Measurements from ENCODE around the gene PCSK5. TPM values are rescaled to one million over a fixed set of nuclear protein-coding genes. Genes with fewer than 3 reads are reported as not detected.
"Not testable (repeated sequence)": the region's sequence is repeated elsewhere in the genome, so short reads cannot be mapped to it uniquely, and the experiment has no call there.

PCSK5 gene
- total RNA-seq = 24.5 TPM

DNA sequence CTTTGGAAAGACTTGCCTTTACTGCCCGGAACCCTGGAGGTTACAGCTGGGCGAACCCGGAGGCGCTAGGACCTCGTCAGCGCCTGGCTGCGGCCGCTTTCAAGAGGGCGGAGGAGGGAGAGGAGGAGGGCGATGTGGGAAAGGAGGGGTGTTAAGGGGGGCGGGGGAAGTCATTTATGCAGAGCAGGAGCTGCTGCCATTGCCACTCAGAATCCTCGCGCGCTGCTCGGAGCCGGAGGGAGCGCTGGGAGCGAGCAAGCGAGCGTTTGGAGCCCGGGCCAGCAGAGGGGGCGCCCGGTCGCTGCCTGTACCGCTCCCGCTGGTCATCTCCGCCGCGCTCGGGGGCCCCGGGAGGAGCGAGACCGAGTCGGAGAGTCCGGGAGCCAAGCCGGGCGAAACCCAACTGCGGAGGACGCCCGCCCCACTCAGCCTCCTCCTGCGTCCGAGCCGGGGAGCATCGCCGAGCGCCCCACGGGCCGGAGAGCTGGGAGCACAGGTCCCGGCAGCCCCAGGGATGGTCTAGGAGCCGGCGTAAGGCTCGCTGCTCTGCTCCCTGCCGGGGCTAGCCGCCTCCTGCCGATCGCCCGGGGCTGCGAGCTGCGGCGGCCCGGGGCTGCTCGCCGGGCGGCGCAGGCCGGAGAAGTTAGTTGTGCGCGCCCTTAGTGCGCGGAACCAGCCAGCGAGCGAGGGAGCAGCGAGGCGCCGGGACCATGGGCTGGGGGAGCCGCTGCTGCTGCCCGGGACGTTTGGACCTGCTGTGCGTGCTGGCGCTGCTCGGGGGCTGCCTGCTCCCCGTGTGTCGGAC, at the start of gene PCSK5:
PCSK5 (plus strand) TSS at position 202 of the 805 bp plus-strand sequence; CDS start at position 711, 509 bp downstream.
- DNase-seq = peak; percentile 95

DNA sequence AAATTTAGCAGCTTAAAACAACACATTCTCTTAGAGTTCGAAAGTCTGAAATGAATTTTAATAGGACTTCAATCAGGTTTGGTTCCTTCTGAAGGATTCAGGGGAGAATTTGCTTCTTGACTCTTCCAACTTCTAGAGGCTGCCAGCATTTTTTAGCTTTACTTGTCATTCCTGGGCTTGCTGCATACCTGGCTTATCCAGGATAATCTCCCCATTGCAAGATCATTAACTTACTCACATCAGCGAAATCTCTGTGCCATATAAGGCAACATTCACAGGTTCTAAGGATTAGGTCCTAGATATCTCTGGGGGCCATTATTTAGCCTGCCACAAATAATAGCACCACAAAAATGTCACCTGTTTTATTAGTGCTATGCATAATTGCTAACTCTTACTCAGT, 46.2 kb upstream of the PCSK5 start:
- DNase-seq = no peak

DNA sequence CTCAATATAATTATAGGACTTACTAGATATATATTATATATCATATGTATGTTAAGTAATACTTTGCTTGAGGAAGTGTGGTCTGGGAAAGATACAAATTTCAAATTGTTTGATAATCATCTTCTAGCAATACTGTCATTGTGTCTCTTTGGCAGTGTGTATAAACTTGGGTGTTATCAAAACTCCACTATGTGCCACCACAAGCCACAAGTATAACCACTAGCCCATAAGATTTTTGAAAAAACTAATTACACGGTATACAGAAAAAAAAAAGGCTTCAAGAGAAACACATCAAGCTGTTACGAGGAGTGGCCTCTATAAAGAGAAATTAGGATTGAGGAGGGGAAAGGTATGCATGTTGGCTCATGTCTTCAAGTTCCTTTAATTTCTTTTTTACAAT, 44.7 kb upstream of the PCSK5 start:
- no peak for DNase-seq

DNA sequence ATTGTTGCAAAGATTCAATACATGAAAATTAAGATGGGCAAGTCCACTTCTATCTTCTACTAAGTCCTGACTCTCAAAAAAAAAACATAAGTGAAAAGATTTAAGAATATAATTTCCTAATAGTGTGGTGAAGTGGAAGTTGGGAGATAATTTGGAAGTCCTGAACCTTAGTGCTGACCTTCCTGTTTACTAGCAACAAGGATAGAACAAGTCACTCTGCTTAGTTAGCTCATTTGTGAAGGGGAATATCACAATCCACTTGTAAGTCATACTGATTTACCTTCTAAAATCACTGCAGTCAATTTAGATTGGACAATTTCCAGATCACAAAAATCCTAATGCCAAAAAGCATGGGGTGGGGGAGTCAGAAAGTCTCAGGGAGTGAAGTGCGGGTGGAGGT, 43.4 kb upstream of the PCSK5 start:
- DNase-seq = no peak

DNA sequence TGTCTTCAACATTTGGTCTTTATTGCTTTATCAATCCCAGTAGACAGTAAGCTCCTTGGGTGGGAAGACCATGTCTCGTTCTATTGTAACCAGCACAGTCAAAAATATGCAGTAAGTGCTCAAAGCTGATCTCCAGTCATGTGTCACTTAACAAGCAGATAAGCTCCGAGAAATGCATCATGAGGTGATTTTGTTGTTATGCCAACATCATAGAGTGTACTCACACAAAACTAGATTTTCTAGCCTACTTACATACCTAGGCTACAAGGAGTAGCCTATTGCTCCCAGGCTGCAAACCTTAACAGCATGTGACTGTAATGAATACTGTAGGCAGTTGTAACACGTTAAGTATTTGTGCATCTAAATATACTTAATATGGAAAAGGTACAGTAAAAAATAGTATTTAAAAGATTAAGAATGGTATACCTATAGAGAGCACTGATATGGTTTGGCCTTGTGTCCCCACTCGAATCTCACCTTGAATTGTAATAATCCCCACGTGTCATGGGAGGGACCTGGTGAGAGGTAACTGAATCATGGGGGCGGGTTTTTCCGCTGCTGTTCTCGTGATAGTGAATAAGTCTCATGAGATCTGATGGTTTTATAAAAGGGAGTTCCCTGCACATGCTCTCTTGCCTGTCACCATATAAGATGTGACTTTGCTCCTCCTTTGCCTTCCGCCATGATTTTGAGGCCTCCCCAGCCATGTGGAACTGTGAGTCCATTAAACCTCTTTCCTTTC, 39.8 kb upstream of the PCSK5 start:
- no peak for DNase-seq

DNA sequence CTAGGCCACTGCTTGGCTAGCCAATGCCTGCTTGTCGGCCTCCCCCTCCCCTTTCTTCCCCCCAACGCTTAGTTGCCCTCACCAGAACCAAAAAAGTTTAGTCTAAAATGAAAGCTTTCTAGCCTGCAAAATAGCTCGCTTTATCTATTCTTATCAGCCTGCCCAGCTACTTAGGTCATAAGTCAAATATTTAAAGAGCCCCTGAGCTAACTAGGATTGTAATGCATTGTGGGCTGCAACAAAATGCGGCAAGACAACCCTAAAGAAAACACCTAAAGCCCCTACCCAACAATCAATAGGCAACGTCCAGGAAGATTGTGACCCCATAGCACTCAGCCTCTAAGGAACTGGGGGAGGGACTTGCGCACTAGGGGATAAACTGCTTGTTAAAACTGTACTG, 38.6 kb upstream of the PCSK5 start:
- no peak for DNase-seq

DNA sequence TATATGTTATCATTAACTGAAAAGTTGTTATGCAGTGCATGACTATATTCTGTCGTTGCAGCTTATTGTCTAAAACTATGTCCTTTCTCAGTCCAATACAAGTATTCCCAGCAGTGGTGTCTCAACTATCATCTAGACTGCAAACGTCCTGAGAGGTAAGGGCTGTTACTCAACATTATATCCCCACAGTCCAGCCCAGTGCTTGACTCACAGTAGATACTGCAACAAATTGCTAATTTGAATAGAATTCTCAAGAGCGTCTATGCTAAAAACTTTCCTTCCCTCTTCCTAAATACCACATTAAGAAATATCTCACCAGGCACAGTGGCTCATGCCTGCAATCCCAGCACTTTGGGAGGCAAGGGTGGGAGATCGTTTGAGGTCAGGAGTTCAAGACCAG, 37.7 kb upstream of the PCSK5 start:
- DNase-seq = no peak

DNA sequence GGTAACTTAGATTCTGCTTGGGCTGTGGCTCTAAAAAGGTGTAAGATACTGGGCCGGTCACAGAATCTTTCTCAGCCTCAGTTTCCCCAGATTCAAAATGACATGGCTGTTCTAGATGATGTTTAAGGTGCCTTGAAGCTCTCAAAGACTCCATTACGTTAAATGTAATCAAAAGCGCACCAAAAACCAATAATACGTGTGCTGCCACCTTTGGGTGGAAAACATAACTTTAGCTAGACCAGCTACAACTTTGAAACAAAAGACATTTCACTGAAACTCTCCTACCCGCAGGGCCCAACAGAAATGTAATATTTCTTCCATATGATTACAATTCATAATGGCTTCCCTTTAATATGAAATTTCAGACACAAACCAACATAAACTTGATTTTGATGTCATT, 35.0 kb upstream of the PCSK5 start:
- DNase-seq = peak; percentile 2

DNA sequence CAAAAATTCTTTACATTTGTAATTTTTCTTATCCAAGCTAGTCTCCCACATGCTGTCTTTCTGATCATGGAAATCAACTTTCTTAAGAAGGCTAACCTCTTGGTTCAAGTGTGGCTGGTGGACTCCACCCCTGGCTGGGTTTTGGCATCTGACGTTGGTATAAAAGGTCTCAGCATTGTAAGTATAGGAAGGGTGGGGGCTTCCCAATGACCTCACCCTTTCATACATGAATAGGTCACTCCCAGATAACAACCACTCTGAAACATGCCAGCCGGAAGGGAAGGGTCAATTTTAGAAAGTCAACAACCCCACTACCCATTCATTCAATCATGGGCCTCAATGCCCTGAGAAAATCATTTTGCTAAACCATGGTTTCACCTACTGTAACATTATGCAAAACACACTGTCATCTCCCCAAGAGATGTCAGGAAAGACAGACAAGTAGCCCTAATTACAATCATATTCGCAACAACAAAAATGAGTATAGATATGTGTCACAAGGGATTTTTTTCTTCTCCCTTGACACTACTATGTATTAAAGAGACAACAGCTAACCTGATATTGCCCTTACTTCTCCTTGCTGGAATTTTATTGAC, 31.9 kb upstream of the PCSK5 start:
- no peak for DNase-seq

DNA sequence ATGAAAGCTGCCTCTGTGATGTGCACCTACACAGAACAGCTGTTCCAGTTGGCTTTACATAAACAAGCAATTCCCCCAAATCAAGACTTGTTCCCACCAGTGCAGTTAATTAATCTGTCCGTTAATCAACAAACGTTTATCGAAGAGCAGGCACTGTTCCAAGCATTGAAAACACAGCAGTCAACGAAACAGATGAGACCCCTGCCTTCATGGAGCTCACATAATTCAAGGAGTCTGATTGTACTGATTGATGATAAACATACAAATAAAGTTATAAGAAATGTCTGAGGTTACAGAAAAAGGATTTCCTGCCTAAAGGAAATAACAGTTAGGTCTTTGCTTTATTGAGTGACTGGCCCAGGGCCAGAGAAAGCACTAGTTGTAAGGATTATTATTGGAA, 26.2 kb upstream of the PCSK5 start:
- no peak for DNase-seq

DNA sequence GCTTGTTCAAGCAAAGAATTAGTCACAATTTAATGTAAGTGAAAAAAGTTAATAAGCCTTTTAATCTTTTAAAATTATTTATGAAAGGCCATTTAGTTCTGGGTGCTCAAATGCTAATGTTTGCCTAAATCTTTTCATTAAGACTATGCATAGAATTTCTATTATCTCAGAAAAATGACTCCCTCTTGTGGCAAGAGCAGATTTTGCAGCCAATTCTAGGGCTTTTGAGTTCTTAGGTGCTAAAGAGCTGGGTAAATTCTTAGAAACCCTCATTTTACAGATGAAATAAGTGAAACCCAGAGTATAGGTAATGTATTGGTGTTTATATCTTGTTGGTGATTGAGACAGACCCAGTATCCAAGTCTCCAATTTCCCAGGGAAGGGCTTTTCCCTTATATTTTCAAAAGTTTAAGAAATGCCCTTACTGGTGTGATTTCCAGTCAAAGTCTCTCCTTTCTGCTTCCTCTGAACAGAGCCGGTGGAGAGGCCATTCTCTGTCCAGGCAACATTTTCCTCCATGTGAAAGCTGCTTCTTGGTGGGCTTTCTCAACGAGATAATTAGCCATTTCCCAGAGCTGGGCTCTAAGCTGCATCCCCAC, 24.1 kb upstream of the PCSK5 start:
- DNase-seq = peak; percentile 21

DNA sequence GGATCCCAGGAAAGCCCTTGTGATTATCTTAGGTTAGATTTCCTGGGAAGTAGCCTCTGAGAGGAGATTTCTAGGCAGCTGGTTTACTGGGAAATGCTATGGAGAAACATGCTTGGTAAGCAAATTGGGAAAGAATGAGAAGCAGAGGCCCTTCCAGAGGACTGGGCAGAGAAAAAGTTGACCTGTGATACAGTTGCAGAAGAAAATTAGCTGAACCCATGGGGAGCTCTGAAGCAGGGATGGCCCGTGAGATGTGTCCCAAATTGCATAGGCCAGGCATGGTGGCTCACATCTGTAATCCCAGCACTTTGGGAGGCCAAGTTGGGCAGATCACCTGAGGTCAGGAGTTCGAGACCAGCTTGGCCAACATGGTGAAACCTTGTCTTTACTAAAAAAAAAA, 21.9 kb upstream of the PCSK5 start:
- not testable (repeated sequence) for DNase-seq

DNA sequence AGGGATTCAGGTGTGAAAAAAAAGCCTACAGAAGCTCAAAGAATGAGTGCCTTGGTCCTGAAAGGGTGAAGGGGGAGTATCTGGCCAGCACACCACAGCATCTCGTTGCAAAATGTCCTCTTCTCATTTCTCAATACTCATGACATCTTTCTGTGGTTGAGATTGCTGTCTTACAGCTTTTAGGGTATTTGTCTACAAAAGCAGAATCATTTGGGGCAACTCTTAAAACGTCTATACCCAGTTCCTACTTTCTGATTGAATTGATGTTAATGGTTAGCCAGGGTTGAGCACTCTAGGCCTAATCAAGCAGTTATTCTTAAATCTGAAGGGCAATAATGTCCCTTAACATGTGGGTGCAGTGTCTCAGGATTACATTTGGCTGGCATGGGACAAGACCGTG, 21.2 kb upstream of the PCSK5 start:
- no peak for DNase-seq

DNA sequence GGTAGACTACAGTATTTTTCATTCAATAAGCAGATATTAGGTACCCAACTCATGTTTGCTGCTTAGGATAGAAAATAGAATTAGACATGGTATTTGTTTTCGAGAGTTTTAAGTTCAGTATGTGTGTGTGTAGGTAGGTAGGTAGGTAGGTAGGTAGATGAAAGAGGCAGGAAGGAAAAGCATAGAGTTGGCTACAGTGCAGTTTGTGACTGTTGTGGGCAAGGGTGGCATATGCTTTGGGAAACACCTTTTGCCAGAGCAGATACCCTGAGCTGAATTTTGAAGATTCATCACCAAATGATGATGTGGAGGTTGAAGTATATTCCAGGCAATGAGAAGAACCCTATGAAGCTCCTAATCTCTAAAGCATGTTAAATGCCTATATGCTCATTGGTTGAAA, 20.0 kb upstream of the PCSK5 start:
- no peak for DNase-seq

DNA sequence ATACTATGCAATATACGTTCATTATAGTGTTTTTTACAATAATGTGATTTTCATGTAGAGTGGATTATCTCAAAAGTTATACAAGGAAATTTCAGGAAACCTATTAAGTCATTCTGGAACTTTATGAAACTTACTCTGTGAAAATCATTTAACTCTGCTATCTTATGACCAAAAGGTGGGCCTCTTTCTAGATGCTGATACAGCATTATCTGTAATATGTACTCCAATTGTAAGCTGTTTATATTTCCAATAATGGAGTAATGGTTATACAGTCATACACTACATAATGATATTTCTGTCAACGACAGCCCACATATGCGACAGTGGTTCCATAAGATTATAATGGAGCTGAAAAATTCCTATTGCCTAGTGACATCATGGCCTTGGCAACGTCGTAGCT, 18.8 kb upstream of the PCSK5 start:
- DNase-seq = no peak

DNA sequence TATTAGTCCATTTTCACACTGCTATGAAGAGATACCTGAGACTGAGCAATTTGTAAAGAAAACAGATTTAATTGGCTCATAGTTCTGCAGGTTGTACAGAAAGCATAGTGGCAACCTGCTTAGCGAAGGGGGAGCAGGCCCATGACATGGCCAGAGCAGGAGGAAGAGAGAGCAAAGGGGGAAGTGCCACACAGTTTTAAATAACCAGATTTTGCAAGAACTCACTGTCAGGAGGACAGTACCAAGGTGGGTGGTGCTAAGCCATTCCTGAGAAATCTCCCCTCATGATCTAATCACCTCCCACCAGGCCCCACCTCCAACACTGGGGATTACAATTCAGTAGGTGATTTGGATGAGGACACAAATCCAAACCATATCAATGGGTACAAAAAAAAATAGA, 16.8 kb upstream of the PCSK5 start:
- DNase-seq = no peak

DNA sequence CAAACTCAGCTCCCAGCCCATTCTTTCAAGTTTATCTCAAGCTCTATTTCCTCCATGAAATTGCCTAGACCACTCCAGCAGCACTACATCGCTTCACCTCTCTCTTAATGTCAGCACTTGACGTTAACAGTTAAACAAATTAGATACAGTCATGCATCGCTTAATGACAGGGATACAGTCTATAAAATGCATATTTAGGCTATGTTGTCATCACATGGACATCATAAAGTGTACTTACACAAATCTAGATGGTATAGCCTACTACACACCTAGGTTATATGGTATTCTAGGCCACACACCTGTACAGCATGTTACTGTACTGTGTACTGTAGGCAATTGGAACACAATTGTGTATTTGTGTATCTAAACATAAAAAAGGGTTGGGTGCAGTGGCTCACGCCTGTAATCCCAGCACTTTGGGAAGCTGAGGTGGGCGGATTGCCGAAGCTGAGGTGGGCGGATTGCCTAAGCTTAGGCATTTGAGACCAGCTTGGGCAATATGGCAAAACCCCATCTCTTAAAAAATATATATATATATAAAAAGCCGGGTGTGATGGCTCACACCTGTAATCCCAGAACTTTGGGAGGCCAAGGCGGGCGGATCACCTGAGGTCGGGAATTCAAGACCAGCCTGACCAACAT, 13.4 kb upstream of the PCSK5 start:
- no peak for DNase-seq

DNA sequence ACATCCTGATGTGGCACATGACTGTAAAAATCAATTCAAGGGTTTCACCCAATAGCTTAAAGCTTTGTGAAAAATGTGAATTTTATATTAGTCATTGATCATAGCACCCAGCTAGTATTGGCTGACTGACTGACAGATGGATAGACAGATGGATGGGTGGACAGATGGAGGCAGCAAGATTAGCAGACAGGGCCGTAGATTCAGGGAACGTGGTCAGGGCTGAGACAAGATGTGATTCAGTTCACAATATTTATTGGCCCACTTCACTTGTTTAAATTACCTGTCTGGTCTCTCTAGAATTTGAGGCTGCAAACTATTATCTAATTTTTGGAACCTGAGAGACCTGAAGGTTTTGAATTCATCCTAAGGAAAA, 12.0 kb upstream of the PCSK5 start:
- DNase-seq = no peak

DNA sequence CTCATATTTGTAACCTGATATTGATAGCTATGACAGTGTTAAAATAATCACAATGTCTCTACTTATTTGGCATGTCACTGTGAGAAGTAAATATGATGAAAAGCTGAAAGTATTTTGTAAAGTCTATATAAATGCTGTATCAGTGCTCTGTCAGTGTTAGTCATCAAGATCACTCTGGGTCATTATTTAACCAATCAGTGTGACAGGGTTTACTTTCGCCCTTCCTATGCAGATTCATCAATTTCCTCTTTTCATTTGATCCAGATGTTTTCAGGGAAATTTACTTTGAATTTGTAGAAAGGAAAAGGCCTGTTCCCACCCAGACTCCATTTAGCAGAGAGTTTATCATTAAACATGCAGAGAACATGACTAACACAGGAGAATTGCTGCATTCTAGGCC, 9.9 kb upstream of the PCSK5 start:
- no peak for DNase-seq

DNA sequence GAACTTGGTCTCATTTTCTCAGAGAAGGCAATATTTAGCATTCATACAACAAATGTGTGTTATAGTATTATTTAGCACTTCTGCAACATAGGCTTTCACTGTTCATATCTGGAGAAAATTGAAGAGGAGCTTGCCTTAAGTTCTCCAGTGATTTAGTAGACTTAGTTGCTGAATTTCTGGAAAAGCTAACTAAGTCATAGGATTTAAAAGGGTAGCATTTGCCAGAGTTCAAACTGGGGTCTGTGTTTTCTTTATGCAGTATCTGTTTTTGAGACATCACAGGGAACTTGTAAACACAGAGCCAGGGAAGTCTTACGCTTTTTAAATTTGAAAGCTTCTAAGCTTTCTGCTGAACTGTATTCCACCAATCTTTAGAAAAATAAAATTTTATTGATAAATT, 8.7 kb upstream of the PCSK5 start:
- no peak for DNase-seq

DNA sequence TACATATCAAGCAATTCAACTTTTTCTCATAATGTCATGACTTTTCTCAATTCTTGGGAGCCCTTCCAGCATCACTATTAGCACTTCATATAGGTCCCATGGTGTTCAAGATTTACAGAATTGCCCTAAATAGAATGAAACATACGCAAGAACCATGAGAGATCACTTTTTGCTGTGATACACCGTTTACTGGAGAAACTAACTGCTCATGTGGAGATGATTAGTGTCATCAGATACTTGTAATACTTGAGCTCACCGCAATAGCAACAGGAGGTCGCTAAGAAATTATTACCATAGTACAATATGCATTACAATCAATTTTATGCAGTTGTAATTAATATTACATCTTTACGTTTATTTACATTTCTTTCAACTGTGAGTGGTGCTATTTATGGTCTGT, 4.8 kb upstream of the PCSK5 start:
- peak; percentile 27 for DNase-seq

DNA sequence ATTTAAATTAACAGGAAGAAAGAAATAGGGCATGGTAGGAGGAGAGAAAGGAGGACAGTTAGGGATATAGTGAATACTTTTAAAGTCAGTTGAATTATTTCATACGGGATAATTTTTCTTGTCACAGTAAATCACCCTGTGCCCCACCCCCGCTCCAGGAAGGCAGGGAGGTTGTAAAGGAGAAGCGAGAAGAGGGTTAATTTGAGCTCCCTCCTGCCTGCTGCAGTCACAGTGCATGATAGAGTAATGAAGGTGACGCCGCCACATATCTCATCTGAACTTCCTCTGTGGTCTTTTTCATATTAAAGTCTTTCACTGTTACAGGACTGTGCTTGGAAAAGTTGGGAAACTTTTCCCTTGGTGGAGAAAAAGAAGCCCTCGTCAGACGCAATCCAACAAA, 896 bp upstream of the PCSK5 start:
- no peak for DNase-seq

DNA sequence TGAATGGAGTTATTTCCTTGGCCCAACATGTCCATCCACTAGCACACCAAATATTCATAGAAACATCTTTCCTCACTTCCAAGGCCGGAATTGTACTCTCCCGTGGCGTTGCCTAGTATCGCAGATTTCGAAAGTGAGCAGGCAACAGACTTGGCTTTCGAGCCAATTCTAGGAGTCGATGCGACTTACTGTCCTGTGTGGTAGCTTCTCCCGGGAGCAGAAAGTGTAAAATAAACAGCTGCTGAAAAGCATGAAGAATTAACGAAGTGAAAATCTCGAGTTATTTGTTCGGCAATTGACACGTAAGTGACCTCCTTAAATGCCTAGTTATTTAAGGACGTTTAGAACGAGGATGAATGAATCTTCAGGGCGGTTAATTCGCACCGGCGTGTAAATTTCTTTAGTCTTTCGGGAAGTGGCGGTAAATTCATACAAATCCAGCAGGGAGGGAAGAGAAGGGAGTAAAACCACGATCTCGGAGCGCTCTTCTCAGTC, 449 bp upstream of the PCSK5 start:
- peak; percentile 88 for DNase-seq
